ENCODE measurements around the gene SFMBT1. TPM values are rescaled to one million over a fixed set of nuclear protein-coding genes. Genes with fewer than 3 reads are reported as not detected.
A peak's percentile ranks its signal among the peaks of the same experiment; 100 is the strongest.

Gene SFMBT1
- total and polyA plus RNA-seq, 9 of the 15 experiments (the other 6 are each of a cell fraction or from before 2014, with no cell fraction given) = 0.76 to 6.6 (median 3.6) TPM

DNA sequence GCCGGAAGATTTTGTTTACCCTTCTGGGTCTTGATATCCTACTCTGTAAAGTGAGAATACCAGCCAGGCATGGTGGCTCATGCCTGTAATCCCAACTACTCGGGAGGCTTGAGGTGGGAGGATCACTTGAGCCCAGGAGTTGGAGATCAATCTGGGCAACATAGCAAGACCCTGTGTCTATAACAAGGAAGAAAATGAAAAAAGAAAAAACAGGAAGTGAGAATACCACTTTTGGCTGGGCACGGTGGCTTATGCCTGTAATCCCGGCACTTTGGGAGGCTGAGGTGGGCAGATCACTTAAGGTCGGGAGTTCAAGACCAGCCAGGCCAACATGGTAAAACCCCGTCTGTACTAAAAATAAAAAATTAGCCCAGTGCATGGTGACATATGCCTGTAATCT lies 36.9 kb downstream of the SFMBT1 start:
- no peak overlapping the region for H2AFZ ChIP-seq (ENCODE audit: low read depth, low read length)
- H3K27ac ChIP-seq (ENCODE audit: extremely low read depth, low read depth, low read length) = no peak overlapping the region
- no peak overlapping the region for H3K4me2 ChIP-seq (ENCODE audit: insufficient read depth, low read length)
- no peak for TF ChIP-seq SRF (CRISPR knock-in tag; IDR thresholded peaks at IDR 0.05)
- 0 out of 2 replicates have a peak, but pooled peaks have one; percentile 7 for TF ChIP-seq SPI1 (IDR thresholded peaks at IDR 0.05; ENCODE audit: borderline replicate concordance, low read depth, low read length)
- POLR2A ChIA-PET = no interaction called here
- intact Hi-C loops (cut with micrococcal nuclease) (no loop called here), in situ Hi-C loops (cut with MboI) (no loop called here)
- H4K20me1 ChIP-seq (replicated peaks; ENCODE audit: control insufficient read depth, insufficient read depth, low read length) = no peaks in the 10 kb centered on the region
- no peak overlapping the region for H3K9ac ChIP-seq (ENCODE audit: insufficient read depth in 1 of 2, low read depth in 2 of 2, low read length in 2 of 2)
- ATAC-seq (no peak), FAIRE-seq (no peak), DNase-seq (ENCODE audit: extremely low read depth in 1 of 4, low spot score in 3 of 4) (no peak)
- H3K4me3 ChIP-seq = no peak overlapping the region
- BruUV-seq (replicated peaks) = no TSS peak
- CTCF ChIA-PET (ENCODE audit: low intra/inter-chr PET ratio) = no interaction called here
- H3K79me2 ChIP-seq (ENCODE audit: control insufficient read depth, insufficient read depth, low read length) = no peaks in the 10 kb centered on the region
- WGBS (ENCODE audit: insufficient coverage, low coverage, missing lambda C conversion rate) = 69% methylated on average over 3 of the region's 6 CpGs
- H3K9me3 ChIP-seq (replicated peaks; ENCODE audit: control insufficient read depth, insufficient read depth, low read depth, low read length) = no peaks in the 10 kb centered on the region
- H3K4me1 ChIP-seq (replicated peaks in 1 of 2; ENCODE audit: control insufficient read depth in 2 of 2, insufficient read depth in 2 of 2, low read length in 2 of 2) = no peaks in the 10 kb centered on the region
- no peaks in the 10 kb centered on the region for H3K9me1 ChIP-seq (ENCODE audit: control insufficient read depth, insufficient read depth, low read length)
- H3K27me3 ChIP-seq (ENCODE audit: control insufficient read depth in 2 of 2, insufficient read depth in 2 of 2, low read length in 2 of 2) = no peaks in the 10 kb centered on the region
- no peaks in the 10 kb centered on the region for H3K36me3 ChIP-seq (ENCODE audit: control insufficient read depth, insufficient read depth, low read length)

DNA sequence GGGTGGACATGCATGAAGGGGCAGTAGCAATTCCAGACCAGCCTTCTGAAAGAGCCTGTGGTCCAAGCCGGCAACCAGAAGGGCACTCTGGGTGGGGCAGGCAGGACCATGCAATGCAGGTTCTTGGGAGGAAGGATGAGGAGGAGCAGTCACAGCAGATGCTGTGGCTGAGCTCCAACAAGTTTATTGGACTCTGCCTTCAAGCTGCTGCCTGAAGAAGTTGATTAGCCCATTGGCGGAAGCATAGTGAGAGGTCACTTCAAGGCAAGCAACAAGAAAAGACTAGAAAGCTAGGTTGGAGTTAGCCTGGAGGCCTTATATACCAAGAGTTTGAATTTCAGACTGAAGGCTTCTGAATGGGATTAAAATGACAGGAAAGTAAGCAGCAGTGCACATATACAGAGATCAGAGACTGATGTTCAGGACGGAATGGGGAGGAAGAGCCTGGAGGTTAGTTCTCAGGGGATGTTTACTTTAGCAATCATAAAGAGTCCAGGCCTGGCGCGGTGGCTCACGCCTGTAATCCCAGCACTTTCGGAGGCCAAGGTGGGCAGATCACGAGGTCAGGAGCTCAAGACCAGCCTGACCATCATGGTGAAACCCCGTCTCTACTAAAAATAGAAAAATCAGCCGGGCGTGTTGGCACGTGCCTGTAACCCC lies 39.9 kb downstream of the SFMBT1 start:
- H3K9me3 ChIP-seq (replicated peaks; ENCODE audit: control insufficient read depth, insufficient read depth, low read depth, low read length) = no peaks in the 10 kb centered on the region
- H2AFZ ChIP-seq (ENCODE audit: low read depth, low read length) = no peak overlapping the region
- no peaks in the 10 kb centered on the region for H4K20me1 ChIP-seq (replicated peaks; ENCODE audit: control insufficient read depth, insufficient read depth, low read length)
- no peaks in the 10 kb centered on the region for H3K36me3 ChIP-seq (ENCODE audit: control insufficient read depth, insufficient read depth, low read length)
- H3K4me3 ChIP-seq = no peak overlapping the region
- no peak overlapping the region for H3K27ac ChIP-seq (ENCODE audit: extremely low read depth, low read depth, low read length)
- no peak overlapping the region for H3K4me2 ChIP-seq (ENCODE audit: insufficient read depth, low read length)
- intact Hi-C loops (cut with micrococcal nuclease) (no loop called here), in situ Hi-C loops (cut with MboI) (no loop called here)
- H3K27me3 ChIP-seq (ENCODE audit: control insufficient read depth in 2 of 2, insufficient read depth in 2 of 2, low read length in 2 of 2) = no peaks in the 10 kb centered on the region
- no peaks in the 10 kb centered on the region for H3K79me2 ChIP-seq (ENCODE audit: control insufficient read depth, insufficient read depth, low read length)
- DNase-seq (ENCODE audit: extremely low read depth in 1 of 4, low spot score in 3 of 4) (no peak), FAIRE-seq (no peak), ATAC-seq (no peak)
- no peaks in the 10 kb centered on the region for H3K4me1 ChIP-seq (replicated peaks in 1 of 2; ENCODE audit: control insufficient read depth in 2 of 2, insufficient read depth in 2 of 2, low read length in 2 of 2)
- BruUV-seq (replicated peaks) = no TSS peak
- WGBS (ENCODE audit: insufficient coverage, low coverage, missing lambda C conversion rate) = 59% methylated on average over 12 of the region's 12 CpGs
- no peak overlapping the region for H3K9ac ChIP-seq (ENCODE audit: insufficient read depth in 1 of 2, low read depth in 2 of 2, low read length in 2 of 2)
- ChIA-PET POLR2A (interaction anchor here (0.5 kb wide), 1 partner anchor 10 kb away, joined by 3 read pairs; no protein-coding TSS in a partner anchor), CTCF (ENCODE audit: low intra/inter-chr PET ratio) (no interaction called here)
- TF ChIP-seq HMG20A (CRISPR knock-in tag; conservative IDR thresholded peaks at IDR 0.05) (no peak), ADNP (tag; IDR thresholded peaks at IDR 0.05) (no peak), FOSL1 (tag; conservative IDR thresholded peaks at IDR 0.05) (no peak), ZNF347 (CRISPR knock-in tag; IDR thresholded peaks at IDR 0.05; ENCODE audit: low read depth) (no peak), MCM2 (IDR thresholded peaks at IDR 0.05; ENCODE audit: low read depth) (no peak), BRD9 (IDR thresholded peaks at IDR 0.05; ENCODE audit: low read depth, partially characterized antibody) (no peak)
- TF ChIP-seq, protein P1, sequence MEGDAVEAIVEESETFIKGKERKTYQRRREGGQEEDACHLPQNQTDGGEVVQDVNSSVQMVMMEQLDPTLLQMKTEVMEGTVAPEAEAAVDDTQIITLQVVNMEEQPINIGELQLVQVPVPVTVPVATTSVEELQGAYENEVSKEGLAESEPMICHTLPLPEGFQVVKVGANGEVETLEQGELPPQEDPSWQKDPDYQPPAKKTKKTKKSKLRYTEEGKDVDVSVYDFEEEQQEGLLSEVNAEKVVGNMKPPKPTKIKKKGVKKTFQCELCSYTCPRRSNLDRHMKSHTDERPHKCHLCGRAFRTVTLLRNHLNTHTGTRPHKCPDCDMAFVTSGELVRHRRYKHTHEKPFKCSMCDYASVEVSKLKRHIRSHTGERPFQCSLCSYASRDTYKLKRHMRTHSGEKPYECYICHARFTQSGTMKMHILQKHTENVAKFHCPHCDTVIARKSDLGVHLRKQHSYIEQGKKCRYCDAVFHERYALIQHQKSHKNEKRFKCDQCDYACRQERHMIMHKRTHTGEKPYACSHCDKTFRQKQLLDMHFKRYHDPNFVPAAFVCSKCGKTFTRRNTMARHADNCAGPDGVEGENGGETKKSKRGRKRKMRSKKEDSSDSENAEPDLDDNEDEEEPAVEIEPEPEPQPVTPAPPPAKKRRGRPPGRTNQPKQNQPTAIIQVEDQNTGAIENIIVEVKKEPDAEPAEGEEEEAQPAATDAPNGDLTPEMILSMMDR (IDR thresholded peaks at IDR 0.05 in 2 of 3, conservative IDR thresholded peaks at IDR 0.05 in 1 of 3; ENCODE audit: insufficient read depth in 2 of 3, low read depth in 1 of 3, low read length in 3 of 3) = no peak
- TF ChIP-seq, protein P2, sequence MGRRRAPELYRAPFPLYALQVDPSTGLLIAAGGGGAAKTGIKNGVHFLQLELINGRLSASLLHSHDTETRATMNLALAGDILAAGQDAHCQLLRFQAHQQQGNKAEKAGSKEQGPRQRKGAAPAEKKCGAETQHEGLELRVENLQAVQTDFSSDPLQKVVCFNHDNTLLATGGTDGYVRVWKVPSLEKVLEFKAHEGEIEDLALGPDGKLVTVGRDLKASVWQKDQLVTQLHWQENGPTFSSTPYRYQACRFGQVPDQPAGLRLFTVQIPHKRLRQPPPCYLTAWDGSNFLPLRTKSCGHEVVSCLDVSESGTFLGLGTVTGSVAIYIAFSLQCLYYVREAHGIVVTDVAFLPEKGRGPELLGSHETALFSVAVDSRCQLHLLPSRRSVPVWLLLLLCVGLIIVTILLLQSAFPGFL (CRISPR knock-in tag; IDR thresholded peaks at IDR 0.05) = no peak
- H3K9me1 ChIP-seq (ENCODE audit: control insufficient read depth, insufficient read depth, low read length) = no peaks in the 10 kb centered on the region

Measured in K562 (cell line).